ENCODE data around the gene NUP214. TPM values are rescaled to one million over a fixed set of nuclear protein-coding genes. Genes with fewer than 3 reads are reported as not detected.

The NUP214 gene
- total RNA-seq, 1 experiment from 2014 or later = 35.5 TPM

GRCh38 chr9:131281119-131281965 is 156.0 kb downstream of the NUP214 start:
- H3K79me2 ChIP-seq (ENCODE audit: insufficient read depth, low read length) = no peaks in the 10 kb centered on the region
- RAD21 ChIA-PET (ENCODE audit: low non-redundant PET in 1 of 2, low total read pairs in 2 of 2, uncharacterized antibody in 2 of 2, unreplicated experiment in 2 of 2) = no interaction called here
- no peaks in the 10 kb centered on the region for H4K20me1 ChIP-seq (ENCODE audit: insufficient read depth)
- no peaks in the 10 kb centered on the region for H3K27me3 ChIP-seq (ENCODE audit: insufficient read depth, low read length)
- H3K4me2 ChIP-seq (ENCODE audit: low read length) = no peak overlapping the region
- no peaks in the 10 kb centered on the region for H3K9me3 ChIP-seq (ENCODE audit: control insufficient read depth in 1 of 2, insufficient read depth in 1 of 2, low read depth in 1 of 2, low read length in 2 of 2)
- no peak for ATAC-seq
- H3K36me3 ChIP-seq (ENCODE audit: control insufficient read depth in 1 of 2, insufficient read depth in 2 of 2, low read length in 2 of 2) = no peaks in the 10 kb centered on the region
- intact Hi-C loops (cut with micrococcal nuclease) = no loop called here
- H3K4me3 ChIP-seq (replicated peaks in 1 of 2; ENCODE audit: low read depth in 1 of 2, low read length in 2 of 2) = no peak overlapping the region
- no peak overlapping the region for H3K9ac ChIP-seq (ENCODE audit: low read length)
- no peak overlapping the region for H3K27ac ChIP-seq (ENCODE audit: low read depth, low read length)
- H3K4me1 ChIP-seq (ENCODE audit: control insufficient read depth in 1 of 2, insufficient read depth in 2 of 2, low read length in 2 of 2) = peaks cover 0 to 8% of the 10 kb centered on the region in 2 experiments; a peak in 1 of 4 replicates
- CTCF ChIA-PET = no interaction called here
- POLR2A ChIA-PET = no interaction called here
- no peak for DNase-seq (ENCODE audit: low read depth, low spot score)
- H3K9me2 ChIP-seq (ENCODE audit: insufficient read depth) = no peaks in the 10 kb centered on the region
- H2AFZ ChIP-seq (ENCODE audit: low read depth, low read length, poor library complexity, severe bottlenecking) = no peak overlapping the region
- no TSS peak for BruUV-seq (replicated peaks)
- no peak for TF ChIP-seq MAX (IDR thresholded peaks at IDR 0.05)
- TF ChIP-seq CEBPB (IDR thresholded peaks at IDR 0.05; ENCODE audit: low read depth) = no peak
- TF ChIP-seq TCF7L2 (IDR thresholded peaks at IDR 0.05; ENCODE audit: borderline replicate concordance, extremely low read depth, insufficient read depth, insufficient read length) = no peak
- TF ChIP-seq ZFX (IDR thresholded peaks at IDR 0.05) = no peak
- no peak for TF ChIP-seq SRF (IDR thresholded peaks at IDR 0.05; ENCODE audit: low read depth)
- no peak for TF ChIP-seq EZH2 (IDR thresholded peaks at IDR 0.05)
- TF ChIP-seq JUND (IDR thresholded peaks at IDR 0.05) = no peak
- no peak for TF ChIP-seq SP1 (IDR thresholded peaks at IDR 0.05; ENCODE audit: low read depth)

GRCh38 chr9:131282175-131282574 is 156.8 kb downstream of the NUP214 start:
- H3K27me3 ChIP-seq (ENCODE audit: insufficient read depth, low read length) = no peaks in the 10 kb centered on the region
- no peak overlapping the region for H3K4me3 ChIP-seq (replicated peaks in 1 of 2; ENCODE audit: low read depth in 1 of 2, low read length in 2 of 2)
- no peak overlapping the region for H2AFZ ChIP-seq (ENCODE audit: low read depth, low read length, poor library complexity, severe bottlenecking)
- peaks cover 0 to 8% of the 10 kb centered on the region in 2 experiments; a peak in 1 of 4 replicates for H3K4me1 ChIP-seq (ENCODE audit: control insufficient read depth in 1 of 2, insufficient read depth in 2 of 2, low read length in 2 of 2)
- no peaks in the 10 kb centered on the region for H3K9me3 ChIP-seq (ENCODE audit: control insufficient read depth in 1 of 2, insufficient read depth in 1 of 2, low read depth in 1 of 2, low read length in 2 of 2)
- intact Hi-C loops (cut with micrococcal nuclease) = no loop called here
- no peak overlapping the region for H3K9ac ChIP-seq (ENCODE audit: low read length)
- ChIA-PET CTCF (no interaction called here), RAD21 (ENCODE audit: low non-redundant PET in 1 of 2, low total read pairs in 2 of 2, uncharacterized antibody in 2 of 2, unreplicated experiment in 2 of 2) (no interaction called here), POLR2A (no interaction called here)
- no peaks in the 10 kb centered on the region for H3K79me2 ChIP-seq (ENCODE audit: insufficient read depth, low read length)
- DNase-seq (ENCODE audit: low read depth, low spot score) = no peak
- no peak overlapping the region for H3K27ac ChIP-seq (ENCODE audit: low read depth, low read length)
- no peaks in the 10 kb centered on the region for H4K20me1 ChIP-seq (ENCODE audit: insufficient read depth)
- BruUV-seq (replicated peaks) = no TSS peak
- no peak for ATAC-seq
- no peaks in the 10 kb centered on the region for H3K9me2 ChIP-seq (ENCODE audit: insufficient read depth)
- H3K4me2 ChIP-seq (ENCODE audit: low read length) = no peak overlapping the region
- H3K36me3 ChIP-seq (ENCODE audit: control insufficient read depth in 1 of 2, insufficient read depth in 2 of 2, low read length in 2 of 2) = no peaks in the 10 kb centered on the region
- no peak for TF ChIP-seq ZFX (IDR thresholded peaks at IDR 0.05)
- no peak for TF ChIP-seq JUND (IDR thresholded peaks at IDR 0.05)
- TF ChIP-seq ATF3 (IDR thresholded peaks at IDR 0.05) = no peak
- no peak for TF ChIP-seq MAX (IDR thresholded peaks at IDR 0.05)
- no peak for TF ChIP-seq SIN3A (IDR thresholded peaks at IDR 0.05; ENCODE audit: low read depth)
- no peak for TF ChIP-seq POLR2A (IDR thresholded peaks at IDR 0.05; ENCODE audit: borderline replicate concordance, extremely low read depth, insufficient read depth, insufficient read length)
- no peak for TF ChIP-seq REST (IDR thresholded peaks at IDR 0.05; ENCODE audit: low read depth)
- TF ChIP-seq ZBTB33 (IDR thresholded peaks at IDR 0.05; ENCODE audit: extremely low read depth, insufficient replicate concordance, low read length) = no peak
- no peak for TF ChIP-seq ELF1 (IDR thresholded peaks at IDR 0.05; ENCODE audit: borderline replicate concordance, low read depth)
- no peak for TF ChIP-seq EGR1 (IDR thresholded peaks at IDR 0.05; ENCODE audit: low read depth)
